OCI-LY7 (cell line): ENCODE results near the gene CCDC102B.

Experiments used
- CTCF ChIP-seq: fragments of 200-600 bp; sonication (generic); conservative IDR thresholded peaks from 2 replicates; pipeline ENCODE4 v1.5.1; 2014; ENCODE audit warnings: mild to moderate bottlenecking, antibody characterized with exemption, low read length, moderate library complexity, mixed read lengths
- EZH2phosphoT487 ChIP-seq: fragments of 200-600 bp; sonication (generic); IDR thresholded peaks from 2 replicates; pipeline ENCODE4 v1.6.1; 2018; ENCODE audit warnings: low read depth, borderline replicate concordance, mild to moderate bottlenecking, mixed run types, antibody characterized with exemption, low read length, moderate library complexity, mixed read lengths

GRCh38 chr18:68796936-68797690 lies 767 bp upstream of the CCDC102B start:
- no peak for TF ChIP-seq CTCF
- TF ChIP-seq EZH2phosphoT487 = no peak
